ENCODE measurements around the gene NIBAN1. TPM values are rescaled to one million over a fixed set of nuclear protein-coding genes. Genes with fewer than 3 reads are reported as not detected.
"Not testable (repeated sequence)": the region's sequence is repeated elsewhere in the genome, so short reads cannot be mapped to it uniquely, and the experiment has no call there.

The NIBAN1 gene
- total RNA-seq, 1 donor from 2014 or later, result 27.5 TPM

DNA sequence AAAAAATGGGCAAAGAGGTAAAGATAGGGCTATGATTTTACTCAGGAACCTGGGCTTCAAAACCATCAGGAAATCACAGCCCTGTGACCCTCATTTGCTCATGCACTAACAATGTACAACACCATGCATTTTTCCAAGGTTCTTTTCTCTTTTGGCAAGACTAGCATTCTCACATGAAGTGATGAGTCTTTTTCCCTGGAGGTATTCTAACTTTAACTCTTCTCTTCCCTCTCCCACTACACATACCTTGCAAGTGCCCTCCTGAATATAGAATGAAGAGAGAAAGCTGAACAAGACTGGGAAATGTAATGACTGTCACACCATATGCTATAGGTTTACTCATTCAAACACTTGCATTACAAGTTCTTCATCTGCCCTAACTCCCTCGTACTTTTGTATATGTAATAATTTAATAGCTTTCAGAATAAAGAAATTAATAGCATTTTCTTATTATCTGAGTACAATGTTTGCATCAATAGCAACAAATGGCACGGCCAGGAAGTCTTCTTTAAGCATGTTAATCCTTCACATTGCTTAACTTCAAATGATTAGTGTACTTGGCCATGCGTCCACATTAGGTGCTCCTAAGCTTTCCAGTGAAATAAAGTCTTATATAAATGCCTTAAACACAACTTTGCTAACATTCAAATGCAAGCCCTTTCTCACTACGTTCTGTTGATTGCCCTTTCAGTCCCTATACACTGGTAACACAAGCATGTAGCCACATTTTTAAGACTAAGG is 1.8 kb downstream of the NIBAN1 start:
- ATAC-seq, result peak; percentile 34

DNA sequence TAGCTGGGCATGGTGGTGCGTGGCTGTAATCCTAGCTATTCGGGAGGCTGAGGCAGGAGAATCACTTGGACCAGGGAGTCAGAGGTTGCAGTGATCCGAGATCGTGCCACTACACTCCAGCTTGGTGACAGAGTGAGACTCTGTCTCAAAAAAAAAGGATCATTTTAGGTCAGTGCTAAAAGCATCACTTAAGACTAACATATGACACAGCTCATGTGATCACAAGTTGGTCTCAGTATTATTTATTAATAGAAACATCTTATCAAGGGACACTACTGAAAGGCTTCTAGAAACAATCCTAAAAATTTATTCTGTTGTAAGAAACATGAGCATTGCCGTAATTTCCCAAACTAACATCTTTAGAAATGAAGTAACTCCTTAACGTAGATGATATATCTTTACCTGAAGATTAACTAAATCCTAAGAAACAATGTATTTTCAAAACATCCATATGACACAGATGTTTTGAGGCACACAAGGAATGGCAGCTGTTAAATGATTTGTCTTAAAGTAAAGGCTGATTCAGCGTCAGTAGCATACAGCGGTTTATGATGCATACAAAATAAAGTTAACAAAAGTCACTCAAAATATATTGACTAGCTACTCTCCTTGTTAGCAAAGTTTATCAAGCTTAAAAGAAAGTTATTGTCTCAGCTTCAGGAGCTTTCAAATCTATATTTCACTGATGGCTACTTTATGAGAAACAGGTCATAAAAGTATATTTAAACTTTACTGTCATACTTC is 2.6 kb downstream of the NIBAN1 start:
- no peak for ATAC-seq

DNA sequence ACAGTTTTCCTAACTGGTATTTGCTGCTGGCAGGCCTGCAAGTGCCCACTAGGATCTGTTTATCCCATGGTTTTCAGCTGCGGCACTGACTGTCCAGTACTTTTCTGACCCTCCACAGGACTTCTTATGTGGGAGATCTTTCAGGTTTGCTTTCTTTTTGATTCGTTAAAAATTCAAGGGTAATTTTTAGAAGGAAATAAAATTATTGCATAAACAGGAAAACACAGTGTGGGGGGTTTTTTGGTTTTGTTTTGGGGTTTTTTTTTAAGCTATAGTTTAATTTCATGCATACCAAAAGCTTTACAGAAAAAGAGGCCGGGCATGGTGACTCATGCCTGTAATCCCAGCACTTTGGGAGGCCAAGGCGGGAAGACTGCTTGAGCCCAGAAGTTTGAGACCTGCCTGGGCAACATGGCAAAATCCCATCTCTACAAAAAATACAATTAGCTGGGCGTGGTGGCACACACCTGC is 3.6 kb downstream of the NIBAN1 start:
- no peak for ATAC-seq

DNA sequence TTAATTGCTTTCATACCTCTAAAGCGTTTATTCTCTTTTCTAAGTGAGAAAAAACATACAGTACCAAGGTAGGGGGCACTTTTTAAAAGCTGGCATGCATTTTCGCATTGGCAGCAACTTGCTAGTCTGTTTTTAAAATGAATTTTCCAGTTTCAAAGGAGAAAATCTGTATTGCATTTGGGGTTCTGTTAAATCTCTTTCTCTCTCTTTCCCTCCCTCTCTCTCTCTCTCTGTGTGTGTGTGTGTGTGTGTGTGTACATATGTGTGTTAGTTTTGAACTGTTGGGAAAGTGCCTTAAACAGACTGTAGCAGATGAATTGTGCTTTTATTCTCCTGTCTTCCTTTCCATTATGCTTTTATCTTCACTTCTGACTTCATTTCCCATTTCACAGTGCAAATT is 7.3 kb downstream of the NIBAN1 start:
- ATAC-seq, result no peak

DNA sequence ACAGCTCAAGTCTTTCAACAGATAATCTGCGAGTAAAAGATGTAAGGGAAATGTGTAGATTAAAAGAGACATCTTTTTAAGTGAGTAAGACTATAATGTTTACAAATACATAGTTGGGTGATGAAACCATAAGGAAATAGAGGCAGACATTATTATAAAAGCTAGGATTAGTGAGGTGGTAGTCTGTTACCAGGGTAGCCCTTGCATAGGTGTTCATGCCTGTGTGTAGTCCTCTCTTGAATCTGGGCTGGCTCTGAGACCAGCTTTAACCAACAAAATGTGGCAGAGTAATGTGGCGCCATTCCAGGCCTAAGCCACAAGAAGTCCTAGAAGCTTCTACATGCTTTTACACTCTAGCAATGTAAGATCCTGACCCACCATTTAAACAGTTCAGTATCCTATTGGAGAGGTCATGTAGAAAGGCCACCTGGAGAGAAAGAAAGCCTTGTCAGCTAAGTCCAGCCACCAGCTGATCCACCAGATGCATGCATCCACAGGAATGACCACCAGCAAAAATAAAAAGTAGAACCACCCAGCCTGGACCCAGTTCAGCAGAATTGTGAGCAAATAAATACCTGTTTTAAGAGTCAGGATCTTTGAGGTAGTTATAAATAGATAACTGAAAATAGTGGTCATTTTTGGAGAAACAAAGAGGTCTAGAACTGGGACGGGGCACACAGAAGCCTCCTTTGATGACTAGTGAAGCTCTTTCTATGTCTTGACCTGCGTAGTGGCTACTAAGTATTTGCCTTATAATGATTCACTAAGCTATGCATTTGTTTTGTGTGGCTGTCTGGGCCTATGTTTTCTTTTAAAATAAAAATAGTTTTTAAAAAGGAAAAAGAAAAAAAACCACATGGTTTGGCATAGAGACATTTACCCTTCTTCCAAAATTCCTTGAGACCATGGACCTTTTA is 8.1 kb downstream of the NIBAN1 start:
- ATAC-seq, result peak; percentile 41

DNA sequence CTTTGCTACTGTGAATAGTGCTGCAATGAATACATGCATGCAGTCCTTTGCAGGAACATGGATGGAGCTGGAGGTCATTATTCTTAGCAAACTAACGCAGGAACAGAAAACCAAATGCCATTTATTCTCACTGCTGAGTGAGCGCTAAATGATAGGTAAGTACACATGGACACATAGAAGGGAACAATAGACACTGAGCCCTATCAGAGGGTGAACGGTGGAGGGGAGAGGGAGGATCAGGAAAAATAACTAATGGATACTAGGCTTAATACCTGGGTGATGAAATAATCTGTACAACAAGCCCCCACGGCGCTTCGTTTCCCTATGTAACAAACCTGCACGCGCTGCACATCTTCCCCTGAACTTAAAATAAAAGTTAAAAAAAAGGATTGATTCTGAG is 8.9 kb downstream of the NIBAN1 start:
- no peak for ATAC-seq

DNA sequence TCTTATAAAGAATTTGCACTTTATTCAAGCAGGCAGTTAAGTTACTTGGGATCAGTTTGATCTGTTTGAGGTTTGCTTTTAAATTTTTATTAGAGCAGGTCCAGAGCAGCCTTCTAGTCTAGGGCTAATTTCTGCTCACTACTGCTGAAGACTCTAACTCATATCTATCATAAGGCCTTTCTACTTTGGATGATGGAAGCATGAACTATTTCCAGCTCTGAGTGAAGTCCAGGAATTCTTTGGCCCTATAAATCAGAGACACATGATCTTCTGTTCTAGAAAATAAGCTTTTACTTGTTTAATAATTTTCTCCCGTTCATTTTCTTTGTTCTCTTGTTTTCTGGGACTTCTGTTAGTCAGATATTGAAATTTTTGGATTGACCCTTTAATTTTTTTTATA is 14.7 kb downstream of the NIBAN1 start:
- ATAC-seq, result no peak

DNA sequence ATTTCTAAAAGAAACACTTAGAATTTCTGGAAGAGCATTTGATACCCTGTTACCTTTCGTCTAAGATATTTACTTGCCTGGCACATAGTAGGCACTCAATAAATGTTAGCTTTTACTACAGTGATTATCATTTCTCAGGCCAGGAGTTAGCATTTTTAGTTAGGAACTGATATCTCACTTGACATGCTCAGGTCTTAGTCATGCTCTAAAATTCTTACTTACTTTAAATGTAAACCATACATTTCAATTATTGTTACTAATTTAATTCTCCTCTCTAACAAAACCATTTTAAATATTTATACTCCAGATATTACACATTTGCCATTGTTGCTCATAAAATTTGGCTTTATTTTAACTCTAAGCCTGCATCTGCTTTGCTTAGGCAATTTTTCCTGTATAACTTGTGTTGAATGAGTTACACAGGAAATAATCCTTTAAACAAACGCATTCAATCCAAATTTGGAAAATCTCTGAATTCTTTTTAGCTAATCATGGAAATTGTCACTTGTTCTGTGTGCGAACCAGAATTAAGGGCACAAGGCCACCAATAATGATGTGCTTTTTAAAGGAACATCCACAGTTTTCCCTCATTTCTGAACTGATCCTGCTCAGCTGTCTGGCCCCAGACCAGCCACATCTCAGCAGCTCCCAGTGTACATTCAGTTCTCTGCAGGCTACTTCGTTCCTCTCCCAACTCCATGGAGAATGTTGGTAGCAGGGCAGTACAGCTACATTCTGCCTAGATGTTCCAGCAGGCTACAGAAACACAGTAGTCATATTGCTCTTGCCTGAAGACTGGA is 15.6 kb downstream of the NIBAN1 start:
- no peak for ATAC-seq

DNA sequence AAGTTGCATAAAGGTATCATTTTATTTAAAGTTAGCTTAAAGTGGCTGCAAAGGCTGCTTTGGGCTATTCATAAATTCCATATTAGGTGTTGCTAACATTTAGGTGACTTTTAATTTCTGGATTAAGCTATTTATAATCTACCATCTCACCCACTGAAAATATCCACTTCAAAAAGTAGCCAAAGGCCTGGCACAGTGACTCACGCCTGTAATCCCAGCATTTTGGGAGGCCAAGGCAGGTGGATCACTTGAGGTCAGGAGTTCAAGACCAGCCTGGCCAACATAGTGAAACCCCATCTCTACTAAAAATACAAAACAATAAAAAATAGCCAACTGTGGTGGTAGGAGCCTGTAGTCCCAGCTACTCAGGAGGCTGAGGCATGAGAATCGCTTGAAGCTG is 16.4 kb downstream of the NIBAN1 start:
- not testable (repeated sequence) for ATAC-seq

DNA sequence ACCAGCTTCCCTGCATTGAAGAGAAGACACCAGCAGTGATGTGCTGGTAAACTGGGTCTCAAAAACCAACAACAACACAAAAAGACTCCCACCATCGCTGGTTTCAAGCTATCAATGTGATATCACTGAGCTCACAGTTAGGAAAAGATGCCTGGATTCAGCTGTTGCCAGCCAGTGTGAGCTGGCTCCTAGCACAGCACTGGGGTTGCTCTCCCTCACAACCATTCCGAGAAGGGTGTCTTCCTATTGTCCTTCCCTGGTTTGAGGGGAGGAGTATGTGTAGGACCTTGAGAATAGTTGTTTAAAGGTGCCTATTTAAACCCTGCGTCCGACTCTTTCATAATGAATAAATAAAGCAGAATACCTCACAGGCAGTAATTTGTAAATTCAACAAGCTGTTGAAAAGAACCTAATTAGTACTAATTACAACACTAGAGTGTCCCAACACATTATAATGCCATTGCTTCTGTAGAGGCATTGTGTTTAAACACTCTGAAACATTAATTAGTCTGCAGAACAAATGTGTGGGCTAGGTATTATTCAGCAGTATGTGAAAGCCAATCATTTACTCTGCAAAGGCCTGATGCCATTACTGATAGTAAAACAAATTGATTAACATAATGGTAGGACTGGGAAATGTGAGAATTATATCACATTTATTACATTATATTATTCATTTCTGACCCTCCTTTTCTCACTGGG is 17.2 kb downstream of the NIBAN1 start:
- no peak for ATAC-seq

DNA sequence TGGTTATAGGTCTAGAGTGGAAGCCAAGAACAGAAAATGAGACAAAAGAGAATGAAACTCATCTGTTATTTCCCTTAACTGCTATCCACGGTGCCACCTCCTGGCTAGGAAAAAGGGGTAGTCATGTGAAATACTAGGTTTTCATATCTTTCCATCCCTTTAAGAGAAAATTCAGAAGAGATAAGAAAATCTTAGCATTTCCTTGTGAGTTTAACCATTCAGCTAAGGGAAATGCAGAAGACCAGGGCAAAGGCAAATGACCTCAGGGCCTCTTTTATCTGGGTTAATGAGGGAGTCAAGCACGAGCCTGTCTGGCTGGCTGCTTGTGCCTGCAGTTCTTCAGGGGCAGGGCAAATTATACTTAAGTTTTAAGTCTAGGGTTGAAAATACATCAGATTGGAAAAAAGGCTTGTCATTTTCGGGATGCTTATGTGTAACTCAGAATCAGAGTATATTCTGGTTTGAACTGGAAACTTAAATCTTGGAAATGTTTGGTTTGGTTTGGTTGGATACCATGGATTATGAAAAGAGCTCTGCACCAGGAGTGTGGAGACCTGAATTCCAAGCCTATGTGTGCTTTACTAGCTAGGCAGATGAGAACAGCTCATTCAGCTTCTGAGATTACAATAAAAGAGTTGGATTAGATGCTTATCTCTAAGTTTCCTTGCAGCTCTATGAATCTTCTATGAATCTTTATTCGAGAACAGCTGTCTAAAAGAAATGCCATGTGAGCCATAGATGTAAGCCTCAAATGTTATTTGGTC is 19.9 kb downstream of the NIBAN1 start:
- ATAC-seq, result peak; percentile 63

DNA sequence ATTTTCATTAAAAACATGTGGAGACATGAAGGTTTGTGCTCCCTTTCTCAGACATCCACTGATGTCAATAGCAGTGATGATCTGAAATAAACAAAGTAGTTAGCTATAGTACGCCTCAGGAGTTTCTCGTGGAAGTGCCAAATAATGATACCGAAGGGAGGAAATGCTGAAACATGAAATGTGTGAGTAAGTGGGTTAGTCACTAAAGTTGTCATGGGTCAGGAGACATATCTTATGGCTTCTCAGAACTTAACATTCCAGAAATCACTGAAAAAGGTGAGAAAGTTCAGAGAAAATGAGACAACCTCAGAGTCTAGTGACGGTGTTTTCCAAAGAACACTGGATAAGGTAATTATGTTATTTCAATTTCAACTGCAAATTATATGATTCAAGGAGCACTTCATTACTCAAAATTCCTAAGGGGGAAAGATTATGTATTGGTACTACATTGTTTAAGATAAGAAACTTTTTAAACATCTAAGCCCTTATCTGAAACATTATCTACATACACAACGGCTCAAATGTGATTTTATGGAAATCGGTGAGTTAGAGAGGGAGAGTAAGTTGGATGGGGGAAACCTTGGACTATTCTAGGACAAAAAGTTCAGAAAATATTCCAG is 20.6 kb downstream of the NIBAN1 start:
- peak; percentile 78 for ATAC-seq

DNA sequence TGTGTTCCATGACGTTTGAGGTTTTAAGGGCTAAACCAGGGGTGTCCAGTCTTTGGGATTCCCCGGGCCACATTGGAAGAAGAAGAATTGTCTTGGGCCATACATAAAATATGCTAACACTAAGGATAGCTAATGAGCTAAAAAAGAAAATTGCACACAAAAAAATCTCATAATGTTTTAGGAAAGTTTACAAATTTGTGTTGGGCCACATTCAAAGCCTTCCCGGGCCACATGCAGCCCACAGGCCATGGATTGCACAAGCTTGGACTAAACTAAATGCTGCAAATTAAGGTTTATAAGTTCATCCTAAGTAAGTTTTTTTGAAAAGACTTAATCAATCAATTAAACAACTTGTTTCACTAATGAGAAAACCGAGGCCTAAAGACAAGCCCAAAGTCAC is 21.9 kb downstream of the NIBAN1 start:
- ATAC-seq, result no peak

DNA sequence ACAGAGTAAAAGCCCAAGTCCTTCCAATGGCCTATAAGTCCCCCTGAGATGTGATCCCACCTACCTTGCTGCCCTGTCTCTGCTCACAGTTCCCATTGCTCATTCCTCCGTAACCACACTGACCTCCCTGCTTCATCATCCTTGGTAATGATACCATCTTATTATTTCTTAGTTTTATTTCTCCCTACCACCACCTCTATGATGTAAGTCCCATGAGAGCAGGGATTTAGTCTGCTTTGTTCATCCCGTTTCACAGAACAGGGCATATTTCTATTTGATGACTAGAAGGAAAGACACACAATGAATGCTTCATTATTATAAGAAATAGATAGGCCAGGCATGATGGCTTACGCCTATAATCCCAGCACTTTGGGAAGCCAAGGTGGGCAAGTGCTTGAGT is 22.5 kb downstream of the NIBAN1 start:
- ATAC-seq, result no peak

DNA sequence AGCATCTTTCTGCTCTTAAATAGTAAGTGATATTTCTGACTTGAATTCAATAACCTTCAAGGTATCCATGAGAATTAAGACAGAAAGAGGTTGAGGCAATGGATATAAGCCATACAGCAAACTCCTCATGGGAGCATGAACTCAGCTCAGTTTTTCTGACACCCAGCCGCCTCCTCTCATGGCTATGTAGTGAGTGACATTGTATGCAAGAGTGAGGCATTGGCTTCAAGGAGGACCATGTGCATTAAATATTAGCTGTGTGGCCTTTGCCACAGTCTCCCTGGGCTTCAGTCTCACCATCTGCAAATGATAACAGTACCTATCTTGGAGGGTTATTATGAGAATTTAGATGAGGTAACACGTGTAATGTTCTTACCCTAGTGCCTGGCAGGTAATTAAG is 23.4 kb downstream of the NIBAN1 start:
- ATAC-seq, result no peak

DNA sequence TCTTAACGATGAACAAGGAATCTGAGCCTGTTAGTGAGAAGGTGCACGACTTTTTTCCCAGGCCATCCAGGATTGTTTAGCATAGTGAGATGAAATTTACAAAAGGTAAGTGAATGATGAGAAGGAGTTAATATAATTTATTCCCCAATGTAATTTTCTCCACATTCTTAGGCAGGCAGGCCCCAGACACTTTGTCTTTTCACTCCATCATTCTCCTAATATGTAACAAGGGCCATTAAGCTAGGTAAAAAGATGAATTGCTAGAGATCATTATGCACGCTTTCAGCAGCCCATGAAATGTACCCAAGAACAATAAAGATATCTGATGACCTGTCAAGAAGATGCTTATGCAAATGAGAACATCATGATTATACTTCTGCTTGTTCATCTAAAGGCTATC is 24.1 kb downstream of the NIBAN1 start:
- ATAC-seq, result no peak

DNA sequence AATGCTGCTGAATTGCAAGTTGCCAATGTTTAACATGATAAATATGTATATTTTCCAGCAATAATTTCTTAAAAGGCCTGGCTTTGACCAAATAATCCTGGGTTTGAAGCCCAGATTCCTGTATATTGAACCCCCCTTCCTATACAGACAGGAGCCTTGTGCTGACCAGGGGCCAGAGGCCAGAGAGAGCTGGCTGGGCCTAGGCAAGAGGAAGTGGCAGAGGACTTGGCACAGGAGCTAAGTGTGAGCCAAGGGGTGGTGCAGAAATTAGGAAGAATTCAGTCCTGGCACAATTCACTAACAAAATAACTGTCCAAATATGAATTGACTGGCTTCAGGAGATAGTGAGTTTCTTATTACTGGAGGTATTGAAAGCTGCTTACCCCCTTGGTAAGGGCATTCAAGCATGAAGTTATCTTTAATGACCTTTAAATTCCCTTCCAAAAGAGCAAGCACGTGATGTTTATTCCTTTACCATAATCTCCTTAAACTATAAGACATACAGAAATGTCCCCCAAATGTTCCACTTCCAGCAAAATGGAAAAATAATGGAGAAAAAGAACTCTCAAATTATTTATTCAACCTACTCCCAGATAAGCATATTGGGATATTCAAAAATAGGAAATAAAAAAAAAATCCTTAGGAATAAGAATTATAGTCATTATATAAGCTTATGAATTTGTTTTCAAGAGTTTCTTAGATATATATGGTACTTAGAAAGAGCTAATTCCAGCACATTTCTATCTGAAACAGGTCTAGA is 26.6 kb downstream of the NIBAN1 start:
- ATAC-seq, result no peak

DNA sequence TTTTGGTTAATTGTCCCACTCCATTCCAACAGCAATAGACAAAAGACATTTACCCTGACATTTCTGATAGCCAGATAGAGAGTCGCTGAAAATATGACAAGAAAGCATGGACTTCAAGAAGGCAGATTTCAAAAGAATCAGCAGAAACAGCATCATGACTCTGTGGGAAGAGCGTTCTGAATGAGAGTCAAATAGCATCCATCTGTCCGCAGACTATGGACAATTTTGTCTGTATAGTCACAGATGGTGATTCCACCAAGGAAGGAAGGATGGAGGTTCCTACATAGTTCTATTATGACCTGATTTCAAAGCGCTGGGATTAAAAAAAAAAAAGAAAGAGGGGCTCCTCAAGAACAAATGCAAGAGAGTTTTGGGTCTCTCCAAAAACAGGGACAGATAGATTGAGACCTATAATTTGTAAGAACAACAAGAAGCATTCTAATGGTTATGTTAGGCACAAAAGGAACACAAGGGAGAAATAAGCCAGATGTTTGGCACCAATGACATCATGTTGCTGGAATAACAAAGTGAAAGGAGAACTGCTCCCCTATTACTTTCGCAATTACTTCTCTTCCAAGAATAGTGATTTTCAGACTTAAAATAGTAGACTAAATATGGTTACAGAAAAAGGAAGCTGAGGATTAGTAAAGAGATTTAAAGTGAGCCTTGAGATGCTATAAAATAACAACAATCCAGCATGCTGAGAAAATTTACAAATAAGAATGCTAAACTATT is 28.5 kb downstream of the NIBAN1 start:
- no peak for ATAC-seq

DNA sequence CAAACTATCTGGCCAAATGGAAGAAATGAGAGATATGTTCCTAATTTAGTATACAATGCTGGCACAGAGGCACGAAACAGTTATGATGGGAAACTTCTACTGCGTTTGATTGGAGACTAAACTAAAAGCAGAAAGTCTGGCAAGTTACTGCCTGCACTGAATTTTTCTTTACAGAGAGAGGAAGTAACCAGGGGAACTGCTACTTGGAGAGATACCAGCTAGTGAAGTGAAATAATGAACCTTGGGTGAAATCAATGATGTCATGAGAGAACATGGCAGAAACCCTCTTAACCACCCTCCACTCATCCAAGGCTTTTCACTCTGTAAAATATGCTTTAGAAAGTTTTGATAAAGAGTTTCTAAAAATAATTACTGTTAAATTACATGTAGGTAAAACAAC is 29.3 kb downstream of the NIBAN1 start:
- ATAC-seq, result no peak

Data from esophagus mucosa (tissue), 1 donor.